ENCODE measurements around the gene ADO.

GRCh38 chr10:62755662-62756653 lies 48.6 kb upstream of the ADO start:
- no peak for TF ChIP-seq POLR2AphosphoS5 (IDR thresholded peaks at IDR 0.05)
- TF ChIP-seq POLR2A (IDR thresholded peaks at IDR 0.05), result no peak

All from suprapubic skin (tissue), 4 donors.